Cardiac fibroblast (primary cell): ENCODE data around the gene PLEKHG3.

ENCODE experiments used
- DNase-seq, 2 donors: peaks; one replicate each; pipeline versions ENCODE4 v3.0.0 to v3.0.0-alpha.2; 2010; ENCODE audit warnings: low read depth in 2 of 2
- H3K4me3 ChIP-seq, 2 donors: replicated peaks in 1 of 2; 1 replicate in 1 of 2; 2 replicates in 1 of 2; pipeline ENCODE4 v1.5.1; 2011; ENCODE audit warnings: low read depth in 2 of 2, low read length in 2 of 2, mild to moderate bottlenecking in 2 of 2, moderate library complexity in 1 of 2
- TF ChIP-seq, protein P1 (sequence below): IDR thresholded peaks from one replicate; pipeline ENCODE4 v1.5.1; 2011; ENCODE audit warnings: low read depth, mild to moderate bottlenecking, low read length, inconsistent platforms

Gene PLEKHG3

DNA sequence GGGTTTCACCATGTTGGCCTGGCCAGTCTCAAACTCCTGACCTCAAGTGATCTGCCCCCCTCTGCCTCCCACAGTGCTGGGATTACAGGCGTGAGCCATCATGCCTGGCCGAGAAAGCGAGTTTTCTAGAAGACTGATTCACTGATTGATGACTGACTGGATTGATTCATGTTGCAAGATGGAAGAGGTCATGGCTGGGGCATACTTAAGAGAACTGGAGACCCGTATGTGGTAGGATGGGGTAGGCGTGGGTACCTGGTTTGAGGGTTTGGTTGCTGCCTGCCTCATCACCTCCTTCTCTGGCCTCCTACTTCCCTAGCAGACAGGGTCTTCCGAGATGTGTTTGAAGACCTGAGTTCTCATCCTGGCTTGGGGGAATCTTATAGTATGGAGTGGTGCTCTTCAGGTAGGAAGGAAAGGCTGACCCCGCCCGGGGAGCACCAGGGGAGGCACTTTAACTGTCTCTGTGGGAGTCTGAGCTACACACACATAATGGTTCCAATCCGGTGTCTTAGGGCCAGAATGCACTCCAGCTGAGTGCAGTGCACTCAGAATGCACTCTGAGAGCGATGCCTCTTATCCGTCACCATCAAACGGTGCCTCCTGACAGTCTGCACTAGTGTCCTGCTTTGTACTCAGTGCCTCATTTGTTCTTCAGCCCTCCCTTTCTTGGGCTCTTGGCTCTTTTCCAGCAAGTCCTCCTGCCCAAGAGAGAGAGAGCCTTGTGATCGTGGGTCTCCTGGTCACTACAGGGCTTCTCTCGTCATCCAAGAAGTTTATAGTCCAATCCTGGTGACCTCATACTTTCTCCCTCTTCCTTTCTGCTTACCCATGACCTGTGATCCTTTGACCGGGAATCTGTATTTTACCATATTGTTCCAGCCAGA is 19.7 kb downstream of the PLEKHG3 start:
- TF ChIP-seq, protein P1, sequence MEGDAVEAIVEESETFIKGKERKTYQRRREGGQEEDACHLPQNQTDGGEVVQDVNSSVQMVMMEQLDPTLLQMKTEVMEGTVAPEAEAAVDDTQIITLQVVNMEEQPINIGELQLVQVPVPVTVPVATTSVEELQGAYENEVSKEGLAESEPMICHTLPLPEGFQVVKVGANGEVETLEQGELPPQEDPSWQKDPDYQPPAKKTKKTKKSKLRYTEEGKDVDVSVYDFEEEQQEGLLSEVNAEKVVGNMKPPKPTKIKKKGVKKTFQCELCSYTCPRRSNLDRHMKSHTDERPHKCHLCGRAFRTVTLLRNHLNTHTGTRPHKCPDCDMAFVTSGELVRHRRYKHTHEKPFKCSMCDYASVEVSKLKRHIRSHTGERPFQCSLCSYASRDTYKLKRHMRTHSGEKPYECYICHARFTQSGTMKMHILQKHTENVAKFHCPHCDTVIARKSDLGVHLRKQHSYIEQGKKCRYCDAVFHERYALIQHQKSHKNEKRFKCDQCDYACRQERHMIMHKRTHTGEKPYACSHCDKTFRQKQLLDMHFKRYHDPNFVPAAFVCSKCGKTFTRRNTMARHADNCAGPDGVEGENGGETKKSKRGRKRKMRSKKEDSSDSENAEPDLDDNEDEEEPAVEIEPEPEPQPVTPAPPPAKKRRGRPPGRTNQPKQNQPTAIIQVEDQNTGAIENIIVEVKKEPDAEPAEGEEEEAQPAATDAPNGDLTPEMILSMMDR, result no peak
- H3K4me3 ChIP-seq, result no peak overlapping the region
- no peak for DNase-seq

GRCh38 chr14:64724578-64724930 is 20.3 kb downstream of the PLEKHG3 start:
- TF ChIP-seq, protein P1, result no peak
- H3K4me3 ChIP-seq, result no peak overlapping the region
- DNase-seq, result no peak

DNA sequence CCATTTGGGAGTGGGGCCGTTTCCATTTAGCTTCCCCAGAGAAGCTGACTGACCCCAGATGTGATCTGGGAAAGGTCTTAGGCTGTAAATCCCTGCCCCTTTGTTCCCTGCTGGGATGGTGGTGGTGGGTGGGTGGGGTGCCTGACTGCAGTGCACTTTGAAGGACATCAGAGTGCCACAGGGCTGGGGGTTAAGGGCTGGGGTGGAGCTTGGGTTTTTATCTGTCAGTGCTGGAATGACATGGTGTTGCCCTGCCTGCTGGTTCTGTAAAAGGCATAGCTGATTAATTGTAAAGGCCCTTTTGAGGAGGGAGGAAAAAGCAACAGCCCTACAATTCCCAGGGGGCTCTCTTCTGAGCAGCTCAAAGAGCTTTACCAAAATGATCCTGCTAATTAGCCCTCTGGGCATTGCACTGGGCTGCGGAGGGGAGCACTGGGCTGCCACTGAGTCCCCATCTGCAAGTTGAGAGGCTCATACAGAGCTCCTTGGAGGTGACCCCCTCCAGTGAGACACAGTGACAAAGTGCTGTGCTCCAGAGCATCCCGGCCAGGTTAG is 21.1 kb downstream of the PLEKHG3 start:
- TF ChIP-seq, protein P1, result no peak
- no peak overlapping the region for H3K4me3 ChIP-seq
- DNase-seq, result no peak

DNA sequence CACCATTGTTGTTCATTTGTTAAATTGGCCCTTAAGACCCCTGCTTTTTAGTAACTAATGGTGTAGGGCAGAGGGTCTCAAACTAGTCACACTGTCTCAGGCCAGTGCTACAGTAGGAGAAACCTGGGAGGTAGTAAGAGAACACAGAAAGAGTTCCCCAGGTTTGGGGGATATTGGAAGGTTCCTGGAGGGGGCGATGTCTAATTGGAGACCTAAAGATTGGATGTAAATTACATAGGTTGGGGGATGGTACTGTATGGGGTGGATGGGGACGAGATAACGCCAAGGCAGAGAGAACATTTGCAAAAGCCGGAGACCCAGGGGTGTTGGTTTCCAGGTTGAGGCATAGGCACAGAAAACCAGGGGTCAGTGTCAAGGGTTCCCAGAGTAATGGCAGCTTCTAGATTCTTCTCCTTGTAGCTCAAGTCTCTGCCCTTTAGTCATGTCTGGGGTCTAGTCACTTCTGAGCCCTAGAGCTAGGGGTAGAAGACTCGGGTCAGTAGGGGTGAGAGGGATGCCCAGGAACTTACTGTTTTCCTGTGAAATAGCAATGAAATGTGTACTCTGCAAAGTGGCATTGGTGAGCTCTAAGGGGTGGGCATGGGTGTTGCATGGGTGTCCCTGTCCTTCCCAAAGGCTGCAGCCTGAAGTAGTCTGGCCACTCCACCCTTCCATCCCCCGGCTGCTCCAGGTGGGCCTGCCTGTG is 21.8 kb downstream of the PLEKHG3 start:
- TF ChIP-seq, protein P1, result no peak
- no peak for DNase-seq
- no peak overlapping the region for H3K4me3 ChIP-seq

DNA sequence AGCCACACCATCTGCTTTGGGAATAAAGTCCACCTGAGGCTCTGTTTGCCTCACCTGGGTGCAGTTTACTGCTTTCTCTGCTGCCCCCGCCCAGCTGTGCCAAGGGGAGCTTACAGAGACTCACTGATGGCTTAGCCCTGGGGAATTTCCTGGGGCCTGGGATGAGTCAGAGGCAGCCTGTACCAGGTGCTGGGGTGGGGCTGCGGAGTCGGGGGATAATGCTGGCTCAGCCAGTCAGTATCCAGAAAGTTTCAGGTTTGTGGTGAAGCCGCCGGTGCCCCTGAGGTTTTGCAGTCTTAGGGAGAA is 22.3 kb downstream of the PLEKHG3 start:
- peak in 1 of 2 donors; percentile 59 for DNase-seq
- TF ChIP-seq, protein P1, result no peak
- no peak overlapping the region for H3K4me3 ChIP-seq

DNA sequence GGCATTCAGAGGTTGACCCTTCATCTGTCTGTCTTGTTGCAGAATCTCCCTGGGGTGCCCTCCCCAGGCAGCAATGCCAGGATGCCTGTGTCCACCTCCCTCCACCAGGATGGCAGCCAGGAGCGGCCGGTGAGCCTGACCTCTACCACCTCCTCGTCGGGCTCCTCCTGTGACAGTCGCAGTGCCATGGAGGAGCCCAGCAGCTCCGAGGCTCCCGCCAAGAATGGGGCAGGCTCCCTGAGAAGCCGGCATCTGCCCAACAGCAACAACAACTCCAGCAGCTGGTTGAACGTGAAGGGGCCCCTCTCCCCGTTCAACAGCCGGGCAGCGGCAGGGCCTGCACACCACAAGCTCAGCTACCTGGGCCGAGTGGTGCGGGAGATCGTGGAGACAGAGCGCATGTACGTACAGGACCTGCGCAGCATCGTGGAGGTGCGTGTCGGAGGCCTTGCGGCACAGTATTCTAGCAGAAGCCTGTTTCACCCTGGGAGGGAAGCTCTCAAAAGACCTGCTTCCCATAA is 23.4 kb downstream of the PLEKHG3 start:
- no peak overlapping the region for H3K4me3 ChIP-seq
- TF ChIP-seq, protein P1, result no peak
- no peak for DNase-seq
